HG03558 (cell line): ENCODE data around the gene CCDC12.

Experiments used
- ATAC-seq: cut with Tn5 transposase; IDR thresholded peaks from one replicate; pipeline ENCODE4 v1.9.1; 2021; ENCODE audit warnings: moderate number of reproducible peaks; ENCODE audit not compliant: unreplicated experiment; ENCODE audit errors: extremely low read depth

CCDC12 gene

DNA sequence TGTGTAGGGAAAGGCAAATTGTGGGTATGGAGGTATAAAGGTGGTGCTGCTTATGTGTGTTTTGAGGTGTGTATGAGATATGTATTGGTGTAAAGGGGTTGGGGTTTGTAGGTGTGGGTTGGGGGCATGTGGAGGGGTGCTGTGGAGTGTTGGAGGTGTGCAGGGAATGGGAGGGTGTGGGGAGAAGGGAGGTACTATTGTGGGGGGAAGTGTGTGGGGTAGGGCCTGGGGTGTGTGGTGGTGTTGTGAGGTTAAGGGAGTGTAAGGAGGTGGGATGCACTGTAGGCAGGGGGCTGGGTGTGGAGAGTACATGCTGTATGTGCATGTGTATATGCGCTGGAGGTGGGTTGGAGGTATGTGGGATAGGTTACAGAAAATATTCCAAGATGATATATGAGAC lies 15.7 kb downstream of the CCDC12 start:
- ATAC-seq: no peak

DNA sequence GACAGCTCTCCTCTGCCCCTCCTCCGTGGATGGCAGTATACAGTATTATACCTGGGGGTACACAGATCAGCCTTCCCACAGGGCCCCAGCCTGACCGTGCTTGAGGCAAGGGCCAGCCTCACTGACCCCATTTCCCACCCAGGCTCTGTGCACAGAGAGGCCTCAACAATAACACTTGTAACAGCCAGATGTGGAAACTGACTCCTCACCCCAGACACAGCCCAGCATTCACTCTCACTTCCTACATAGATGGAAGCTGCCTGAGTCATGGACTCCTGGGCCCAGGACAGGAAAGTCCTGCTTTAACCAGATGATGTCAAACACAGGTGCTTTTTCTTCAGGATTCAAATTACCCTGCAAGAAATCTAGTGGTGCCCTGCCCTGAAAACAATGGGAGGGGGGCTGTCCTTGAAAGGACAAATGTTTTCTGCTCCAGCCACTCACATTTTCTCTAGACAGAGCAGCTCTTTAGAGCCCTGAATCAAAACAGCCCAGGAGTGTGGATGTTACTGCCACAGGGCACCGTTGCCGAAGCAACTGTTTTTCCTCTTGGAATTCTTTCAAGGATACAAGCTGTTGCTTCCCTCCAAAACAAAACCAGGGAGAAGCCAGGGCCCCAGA lies 16.4 kb downstream of the CCDC12 start:
- ATAC-seq: no peak

- ATAC-seq: no peak
These were observed 17.4 kb downstream of the CCDC12 start for GRCh38 chr3:46959161-46959511.

GRCh38 chr3:46958467-46959160 lies 17.9 kb downstream of the CCDC12 start:
- no peak for ATAC-seq

DNA sequence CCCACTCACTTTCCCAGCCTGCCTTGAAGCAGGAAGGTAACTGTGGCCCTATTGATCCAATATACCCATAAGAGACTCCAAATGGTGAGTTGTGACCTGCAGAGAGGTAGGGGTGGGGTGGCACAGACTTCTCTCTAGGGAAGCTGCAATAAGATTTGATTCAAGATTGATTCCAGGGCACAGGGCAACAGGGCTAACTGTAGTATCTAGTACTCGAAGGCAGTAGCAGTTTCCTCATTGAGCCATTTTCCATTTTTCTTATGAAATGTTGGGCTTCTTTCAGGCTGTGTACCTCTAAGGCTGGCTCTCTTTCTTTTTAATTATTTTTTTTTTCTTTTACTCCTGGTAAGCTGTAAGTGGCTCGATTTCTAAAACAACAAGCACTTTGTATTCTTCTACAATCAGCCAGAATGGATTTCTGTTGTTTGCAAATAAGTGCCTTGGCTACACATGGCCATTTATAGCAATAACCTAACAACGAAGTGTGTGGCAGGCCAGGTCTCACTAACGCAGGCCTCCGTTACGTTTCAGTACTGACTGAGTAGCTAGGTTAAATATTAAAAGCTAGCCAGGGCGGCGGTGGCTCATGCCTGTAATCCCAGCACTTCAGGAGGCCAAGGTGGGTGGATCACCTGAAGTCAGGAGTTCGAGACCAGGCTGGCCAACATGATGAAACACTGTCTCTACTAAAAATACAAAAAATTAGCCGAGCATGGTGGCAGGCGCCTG lies 19.3 kb downstream of the CCDC12 start:
- ATAC-seq: no peak

DNA sequence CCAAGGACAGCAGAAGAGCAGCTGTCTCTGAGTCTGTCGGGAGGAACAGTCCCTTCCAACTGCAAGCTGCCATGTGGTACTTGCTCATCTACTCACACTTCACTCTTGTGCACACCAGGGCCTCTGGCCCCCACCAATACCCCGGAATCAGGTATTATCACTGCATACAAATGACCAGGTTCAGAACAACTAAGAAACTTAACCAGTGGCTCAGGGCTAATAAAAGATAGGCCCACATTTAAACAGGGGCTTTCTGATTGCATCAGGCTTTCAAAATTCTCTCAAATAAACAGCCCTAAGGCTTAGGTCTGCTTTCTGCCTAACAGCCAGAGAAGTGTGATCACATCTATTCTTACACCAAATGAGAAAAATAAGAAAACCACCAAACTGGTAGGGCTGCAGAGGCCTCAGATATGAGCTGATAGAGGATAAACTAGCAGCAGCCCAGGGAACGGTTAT lies 20.7 kb downstream of the CCDC12 start:
- no peak for ATAC-seq

DNA sequence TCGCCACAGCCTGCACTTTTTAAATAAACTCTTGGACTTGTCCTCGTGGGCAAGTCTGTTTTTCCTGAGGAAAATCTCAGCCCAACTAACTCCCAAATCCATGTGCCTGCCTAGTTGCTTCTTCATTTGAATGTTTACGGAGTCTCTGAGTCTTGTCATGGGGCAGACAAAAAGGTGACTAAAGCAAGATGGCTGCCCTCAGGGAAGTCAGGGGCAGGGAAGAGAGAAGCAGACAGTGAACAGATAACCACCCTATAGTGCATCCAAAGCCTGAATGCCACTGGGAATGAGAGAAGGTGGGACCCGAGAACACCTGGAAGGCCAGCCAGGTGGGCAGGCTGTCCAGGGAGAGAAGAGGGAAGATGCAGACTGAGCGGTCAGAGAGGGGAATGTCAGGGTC lies 21.4 kb downstream of the CCDC12 start:
- ATAC-seq: no peak

DNA sequence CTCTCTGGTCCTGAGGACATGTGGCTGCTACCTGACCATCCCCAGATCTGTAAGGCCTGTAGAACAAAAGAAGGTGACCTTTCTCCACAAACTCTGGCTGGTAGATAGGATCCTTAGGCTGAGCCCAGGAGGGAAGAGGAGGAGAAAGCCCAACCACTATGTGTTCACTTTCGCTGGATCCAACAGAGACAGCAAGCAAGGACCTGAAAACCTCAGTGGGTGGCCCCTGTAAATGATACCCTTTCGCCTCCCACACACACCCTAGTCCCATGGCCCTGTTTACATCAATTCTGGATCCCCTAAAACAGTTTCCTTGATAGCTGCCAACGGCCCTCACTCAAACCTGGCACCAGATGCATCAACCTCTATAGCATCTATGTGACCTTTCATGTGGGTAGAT lies 22.4 kb downstream of the CCDC12 start:
- no peak for ATAC-seq

DNA sequence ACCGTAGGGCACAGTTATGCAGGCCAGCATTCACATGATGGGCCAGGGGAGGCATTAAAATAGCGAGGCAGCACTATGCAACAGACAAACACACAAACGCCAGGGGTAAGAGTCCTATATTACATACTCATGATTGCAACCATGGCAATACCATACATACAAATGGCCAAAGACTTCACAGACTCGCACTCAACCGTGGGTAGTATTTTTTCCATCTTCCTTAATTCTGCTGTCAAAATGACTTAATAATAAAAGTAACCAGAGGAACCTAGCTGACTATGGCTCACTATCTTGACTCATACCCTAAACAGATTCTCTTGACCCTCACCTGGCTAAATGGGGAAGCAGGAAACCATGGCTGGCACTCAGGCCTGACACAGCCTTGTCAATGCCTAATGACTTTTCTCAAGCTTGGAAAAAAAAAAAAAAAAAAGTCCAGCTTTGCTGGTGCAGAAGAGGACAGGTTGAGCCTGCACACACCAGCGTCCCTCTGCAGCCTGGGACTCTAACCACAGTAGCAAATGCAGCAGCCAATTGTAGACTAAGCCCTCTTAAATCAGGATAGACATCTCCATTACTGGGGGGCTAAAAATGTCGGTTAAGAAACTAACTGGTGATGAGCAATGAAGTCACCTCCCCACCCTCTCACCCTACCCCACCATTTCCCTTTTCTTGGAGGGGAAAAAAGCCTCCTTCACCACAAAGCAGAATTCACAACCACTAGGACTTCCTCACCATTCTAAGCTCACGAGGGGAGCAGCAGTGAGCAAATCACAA lies 23.1 kb downstream of the CCDC12 start:
- no peak for ATAC-seq

DNA sequence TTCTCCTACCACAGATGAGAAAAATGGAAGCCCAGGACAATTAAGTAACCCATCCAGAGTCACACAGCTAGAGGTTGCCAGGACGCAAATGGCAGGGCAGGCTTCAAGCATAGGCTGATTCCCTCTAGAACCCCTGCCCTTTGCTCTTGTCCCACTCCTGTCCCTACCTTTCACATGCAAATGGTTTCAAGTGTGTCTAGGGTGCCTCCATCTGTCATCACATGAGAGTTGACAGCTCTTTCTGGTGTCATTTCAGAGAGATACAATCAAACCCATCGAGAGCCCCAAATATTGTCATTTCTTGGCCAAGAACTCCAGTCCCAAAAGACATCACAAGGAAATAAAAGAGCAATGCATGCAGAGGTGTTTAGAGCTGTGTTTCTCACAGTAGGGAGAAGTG lies 23.7 kb downstream of the CCDC12 start:
- ATAC-seq: no peak

- ATAC-seq: no peak
These were observed 25.8 kb downstream of the CCDC12 start for GRCh38 chr3:46950650-46951241.

DNA sequence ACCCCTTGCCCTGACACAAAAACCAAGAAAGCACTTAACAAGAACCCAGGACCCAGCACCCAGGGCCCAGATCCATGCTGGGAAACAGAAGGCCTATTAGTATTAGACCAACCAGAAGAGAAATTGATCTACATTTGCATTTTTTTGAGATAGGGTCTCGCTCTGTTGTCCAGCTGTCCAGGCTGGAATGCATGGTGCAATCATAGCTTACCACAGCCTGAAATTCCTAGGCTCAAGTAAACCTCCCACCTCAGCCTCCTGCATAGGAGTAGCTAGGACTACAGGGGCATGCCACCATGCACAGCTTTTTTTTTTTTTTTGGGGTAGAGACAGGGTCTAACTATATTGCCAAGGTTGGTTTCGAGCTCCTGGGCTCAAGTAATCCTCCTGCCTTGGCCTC lies 26.4 kb downstream of the CCDC12 start:
- no peak for ATAC-seq

- no peak for ATAC-seq
These were observed 27.5 kb downstream of the CCDC12 start for GRCh38 chr3:46948830-46949671.

DNA sequence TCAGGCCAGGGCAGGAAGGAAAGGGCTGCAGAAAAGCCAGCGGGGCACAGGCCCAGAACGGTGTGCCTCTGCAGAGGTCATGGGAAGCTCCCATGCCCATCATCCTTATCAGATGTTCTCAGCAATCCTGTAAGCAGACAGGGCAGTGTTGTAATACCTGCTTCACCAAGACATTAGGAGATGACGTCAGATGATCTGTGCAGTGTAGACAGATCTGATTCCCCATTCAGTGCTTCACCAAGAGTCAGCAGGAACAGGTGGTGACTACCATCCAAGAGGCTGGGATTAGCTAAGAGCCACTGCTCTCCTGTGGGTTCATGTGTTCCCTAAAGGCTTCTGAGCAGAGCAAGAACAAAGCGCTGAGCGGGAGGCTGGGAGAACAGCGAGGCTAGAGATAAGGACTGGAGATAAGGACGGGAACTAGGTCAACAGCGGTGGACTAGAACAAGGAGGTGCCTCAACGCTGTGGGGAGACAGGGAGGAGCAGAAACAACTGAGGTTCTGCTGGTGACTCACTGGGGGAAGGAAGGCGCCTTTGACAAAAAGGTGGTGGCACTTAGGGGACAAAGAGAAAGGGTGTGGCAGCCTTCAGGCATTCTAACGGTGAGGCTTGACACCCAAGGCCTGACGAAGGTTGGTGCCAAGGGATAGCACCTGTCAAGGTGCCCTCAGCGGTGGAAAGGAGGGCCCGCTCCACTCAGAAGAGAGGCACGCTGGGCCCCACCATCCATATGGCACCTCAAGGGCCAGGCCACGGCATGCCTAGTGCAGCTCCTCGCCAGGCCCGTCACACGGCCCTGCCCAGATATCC lies 28.4 kb downstream of the CCDC12 start:
- no peak for ATAC-seq

GRCh38 chr3:46947546-46947901 lies 29.0 kb downstream of the CCDC12 start:
- ATAC-seq: no peak

DNA sequence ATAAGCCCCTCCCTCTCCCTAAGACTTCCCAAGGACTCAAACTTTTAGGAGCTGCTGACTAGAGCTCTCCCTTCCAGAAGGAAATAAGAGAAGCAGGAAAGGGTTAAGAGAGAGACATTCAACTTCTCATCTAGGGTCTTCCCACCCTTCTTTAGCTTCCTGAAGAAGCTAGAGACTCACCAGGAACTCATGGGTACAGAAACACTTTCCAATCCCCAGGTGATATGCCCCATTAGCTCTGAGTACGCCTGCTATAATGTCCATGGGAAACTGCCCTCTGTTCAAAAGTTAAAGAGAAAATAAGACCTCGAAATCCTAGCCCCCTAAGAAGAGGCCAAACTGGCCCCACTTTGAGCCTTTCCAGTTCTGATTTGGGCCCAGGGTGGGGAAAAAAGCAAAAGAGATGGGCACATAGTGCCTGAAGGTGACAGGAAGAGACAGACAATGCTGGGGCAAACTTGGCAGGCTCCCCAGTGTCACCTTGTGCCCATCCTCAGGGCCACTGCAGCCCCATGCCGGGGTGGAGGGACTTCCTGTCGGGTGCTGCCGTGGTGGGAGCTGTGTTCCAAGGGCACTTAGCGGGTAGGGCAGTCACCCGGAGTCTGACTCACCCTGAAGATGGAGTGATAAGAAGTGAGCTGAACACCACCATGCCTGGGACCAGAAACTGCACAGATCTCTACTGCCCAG lies 29.5 kb downstream of the CCDC12 start:
- ATAC-seq: no peak

DNA sequence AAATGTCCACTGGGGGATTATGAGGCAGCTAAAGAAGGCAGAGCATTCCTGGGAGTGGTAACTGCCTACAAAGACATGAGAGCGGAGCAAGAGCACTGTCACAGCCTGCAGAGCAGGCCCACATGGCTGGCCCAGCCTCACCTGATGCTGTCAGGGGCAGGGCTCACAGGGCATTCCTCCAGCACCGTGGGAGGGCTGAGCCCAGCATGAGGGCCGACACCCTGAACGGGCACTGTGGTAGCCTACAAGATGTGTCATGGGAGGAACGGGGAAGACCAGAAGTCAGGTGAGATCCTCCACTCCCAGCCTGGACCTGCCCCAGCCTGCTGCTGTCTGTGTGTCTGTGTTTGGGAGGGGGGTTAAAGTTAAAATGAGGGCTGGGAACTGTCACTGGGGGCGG lies 30.1 kb downstream of the CCDC12 start:
- ATAC-seq: no peak

GRCh38 chr3:46944191-46944590 lies 32.4 kb downstream of the CCDC12 start:
- ATAC-seq: no peak
